ENCODE results near the gene ZBTB17. TPM values are rescaled to one million over a fixed set of nuclear protein-coding genes. Genes with fewer than 3 reads are reported as not detected.

Gene ZBTB17
- total RNA-seq, 1 donor from 2014 or later = 24.1 TPM

DNA sequence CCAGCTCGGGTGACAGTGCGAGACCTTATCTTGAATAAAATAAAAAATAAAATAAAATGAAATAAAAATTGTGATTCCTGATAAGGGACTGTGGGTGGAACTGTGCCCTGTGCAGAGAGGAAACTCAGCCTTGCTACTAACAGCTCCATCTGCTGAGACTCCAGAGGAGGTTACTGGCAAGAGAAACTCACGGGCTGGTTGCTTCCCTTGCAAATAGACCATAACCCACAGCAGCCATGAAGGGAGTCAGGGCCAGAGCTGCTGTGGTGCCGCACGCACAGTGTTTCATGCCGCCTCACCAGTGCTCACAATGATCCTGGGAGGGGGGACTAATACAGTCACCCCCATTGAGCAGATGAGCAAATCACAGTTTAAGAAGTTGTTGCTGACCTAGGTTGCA is 13.7 kb downstream of the ZBTB17 start:
- TF ChIP-seq, protein P1, sequence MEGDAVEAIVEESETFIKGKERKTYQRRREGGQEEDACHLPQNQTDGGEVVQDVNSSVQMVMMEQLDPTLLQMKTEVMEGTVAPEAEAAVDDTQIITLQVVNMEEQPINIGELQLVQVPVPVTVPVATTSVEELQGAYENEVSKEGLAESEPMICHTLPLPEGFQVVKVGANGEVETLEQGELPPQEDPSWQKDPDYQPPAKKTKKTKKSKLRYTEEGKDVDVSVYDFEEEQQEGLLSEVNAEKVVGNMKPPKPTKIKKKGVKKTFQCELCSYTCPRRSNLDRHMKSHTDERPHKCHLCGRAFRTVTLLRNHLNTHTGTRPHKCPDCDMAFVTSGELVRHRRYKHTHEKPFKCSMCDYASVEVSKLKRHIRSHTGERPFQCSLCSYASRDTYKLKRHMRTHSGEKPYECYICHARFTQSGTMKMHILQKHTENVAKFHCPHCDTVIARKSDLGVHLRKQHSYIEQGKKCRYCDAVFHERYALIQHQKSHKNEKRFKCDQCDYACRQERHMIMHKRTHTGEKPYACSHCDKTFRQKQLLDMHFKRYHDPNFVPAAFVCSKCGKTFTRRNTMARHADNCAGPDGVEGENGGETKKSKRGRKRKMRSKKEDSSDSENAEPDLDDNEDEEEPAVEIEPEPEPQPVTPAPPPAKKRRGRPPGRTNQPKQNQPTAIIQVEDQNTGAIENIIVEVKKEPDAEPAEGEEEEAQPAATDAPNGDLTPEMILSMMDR (IDR thresholded peaks at IDR 0.05; ENCODE audit: insufficient read depth, low read length, poor library complexity, severe bottlenecking) = no peak
- Histone ChIP-seq H3K36me3 (ENCODE audit: control insufficient read depth, insufficient read depth, low read length) (no peaks in the 10 kb centered on the region), H3K27me3 (ENCODE audit: control insufficient read depth, insufficient read depth, low read length) (no peaks in the 10 kb centered on the region), H3K4me3 (ENCODE audit: low read depth, low read length) (no peak overlapping the region)
- no peak for DNase-seq (ENCODE audit: low read depth)

DNA sequence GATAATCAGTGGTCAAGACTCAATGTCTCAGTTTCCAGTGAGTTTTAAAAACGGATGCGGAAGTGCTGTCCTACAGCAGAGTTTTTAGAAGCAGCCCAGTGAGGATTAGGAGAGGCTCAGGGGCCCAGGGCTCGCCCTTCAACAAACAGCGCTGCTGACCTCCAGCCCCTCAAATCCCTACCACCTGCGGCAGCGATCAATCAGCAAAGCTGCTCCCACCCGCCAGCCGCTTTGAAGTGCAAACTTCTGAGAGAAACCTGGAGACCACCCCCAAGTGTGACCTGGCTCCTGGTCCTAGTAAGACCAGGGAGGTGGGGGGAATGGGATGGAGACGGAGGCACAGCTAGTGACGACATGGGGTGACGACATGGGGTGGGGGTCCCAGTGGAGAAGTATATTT is 14.4 kb downstream of the ZBTB17 start:
- no peak overlapping the region for H3K4me3 ChIP-seq (ENCODE audit: low read depth, low read length)
- no peaks in the 10 kb centered on the region for H3K36me3 ChIP-seq (ENCODE audit: control insufficient read depth, insufficient read depth, low read length)
- TF ChIP-seq, protein P1 (IDR thresholded peaks at IDR 0.05; ENCODE audit: insufficient read depth, low read length, poor library complexity, severe bottlenecking) = no peak
- no peaks in the 10 kb centered on the region for H3K27me3 ChIP-seq (ENCODE audit: control insufficient read depth, insufficient read depth, low read length)
- DNase-seq (ENCODE audit: low read depth) = no peak

DNA sequence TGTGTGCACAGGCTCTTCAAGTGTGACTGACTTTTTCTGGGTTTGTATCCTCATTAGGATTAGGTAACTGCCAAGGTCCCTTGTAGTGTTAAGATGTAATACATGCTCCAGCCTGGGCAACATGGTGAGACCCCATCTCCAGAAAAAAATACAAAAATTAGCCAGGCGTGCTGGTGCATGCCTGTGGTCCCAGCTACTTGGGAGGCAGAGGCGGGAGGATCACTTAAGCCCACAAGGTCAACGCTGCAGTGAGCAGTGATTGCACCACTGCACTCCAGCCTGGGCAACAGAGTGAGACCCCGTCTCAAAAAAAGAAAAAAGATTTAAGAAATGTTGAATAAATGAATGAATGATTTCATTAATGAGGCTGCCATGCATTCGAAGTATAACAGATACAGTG is 15.1 kb downstream of the ZBTB17 start:
- DNase-seq (ENCODE audit: low read depth) = no peak

GRCh38 chr1:15959827-15960446 is 16.0 kb downstream of the ZBTB17 start:
- H3K27me3 ChIP-seq (ENCODE audit: control insufficient read depth, insufficient read depth, low read length) = no peaks in the 10 kb centered on the region
- H3K4me3 ChIP-seq (ENCODE audit: low read depth, low read length) = no peak overlapping the region
- H3K36me3 ChIP-seq (ENCODE audit: control insufficient read depth, insufficient read depth, low read length) = no peaks in the 10 kb centered on the region
- TF ChIP-seq, protein P1 (IDR thresholded peaks at IDR 0.05; ENCODE audit: insufficient read depth, low read length, poor library complexity, severe bottlenecking) = no peak
- DNase-seq (ENCODE audit: low read depth) = no peak

More for the DNA sequence above, 15.1 kb downstream of the ZBTB17 start:
- Histone ChIP-seq H3K36me3 (ENCODE audit: control insufficient read depth, insufficient read depth, low read length) (no peaks in the 10 kb centered on the region), H3K4me3 (ENCODE audit: low read depth, low read length) (no peak overlapping the region), H3K27me3 (ENCODE audit: control insufficient read depth, insufficient read depth, low read length) (no peaks in the 10 kb centered on the region)
- TF ChIP-seq, protein P1 (IDR thresholded peaks at IDR 0.05; ENCODE audit: insufficient read depth, low read length, poor library complexity, severe bottlenecking) = no peak

GRCh38 chr1:15959424-15959823 is 16.5 kb downstream of the ZBTB17 start:
- no peaks in the 10 kb centered on the region for H3K36me3 ChIP-seq (ENCODE audit: control insufficient read depth, insufficient read depth, low read length)
- DNase-seq (ENCODE audit: low read depth) = no peak
- no peaks in the 10 kb centered on the region for H3K27me3 ChIP-seq (ENCODE audit: control insufficient read depth, insufficient read depth, low read length)
- TF ChIP-seq, protein P1 (IDR thresholded peaks at IDR 0.05; ENCODE audit: insufficient read depth, low read length, poor library complexity, severe bottlenecking) = no peak
- H3K4me3 ChIP-seq (ENCODE audit: low read depth, low read length) = no peak overlapping the region

- H3K27me3 ChIP-seq (ENCODE audit: control insufficient read depth, insufficient read depth, low read length) = no peaks in the 10 kb centered on the region
- no peak for DNase-seq (ENCODE audit: low read depth)
- TF ChIP-seq, protein P1 (IDR thresholded peaks at IDR 0.05; ENCODE audit: insufficient read depth, low read length, poor library complexity, severe bottlenecking) = no peak
These were observed 17.1 kb downstream of the ZBTB17 start for GRCh38 chr1:15958793-15959192.

More at GRCh38 chr1:15958793-15959192, 17.1 kb downstream of the ZBTB17 start:
- Histone ChIP-seq H3K4me3 (ENCODE audit: low read depth, low read length) (no peak overlapping the region), H3K36me3 (ENCODE audit: control insufficient read depth, insufficient read depth, low read length) (no peaks in the 10 kb centered on the region)

All from kidney epithelial cell (primary cell).